HG03442 (cell line): ENCODE measurements around the gene CAMLG.
"Not testable (repeated sequence)": the region's sequence is repeated elsewhere in the genome, so short reads cannot be mapped to it uniquely, and the experiment has no call there.

Experiments
- ATAC-seq: cut with Tn5 transposase; IDR thresholded peaks from one replicate; pipeline ENCODE4 v1.9.1; 2021; ENCODE audit warnings: mild to moderate bottlenecking, moderate library complexity; ENCODE audit not compliant: unreplicated experiment

CAMLG gene

GRCh38 chr5:134738133-134738962 lies at the start of gene CAMLG:
Gene CAMLG, plus strand, starts transcription at chr5:134738548. Its CDS starts 73 bp downstream, at chr5:134738621.
- peak; percentile 93 for ATAC-seq

GRCh38 chr5:134690144-134690543 lies 48.2 kb upstream of the CAMLG start:
- ATAC-seq = not testable (repeated sequence)

GRCh38 chr5:134692722-134693121 lies 45.6 kb upstream of the CAMLG start:
- ATAC-seq = no peak

GRCh38 chr5:134708301-134708700 lies 30.0 kb upstream of the CAMLG start:
- ATAC-seq = no peak

- no peak for ATAC-seq
Observed at GRCh38 chr5:134714120-134714519, 24.2 kb upstream of the CAMLG start.

- no peak for ATAC-seq
Observed at GRCh38 chr5:134714541-134714940, 23.8 kb upstream of the CAMLG start.

- not testable (repeated sequence) for ATAC-seq
Observed at GRCh38 chr5:134715466-134715865, 22.9 kb upstream of the CAMLG start.

GRCh38 chr5:134724872-134725271 lies 13.5 kb upstream of the CAMLG start:
- no peak for ATAC-seq

GRCh38 chr5:134732819-134733218 lies 5.5 kb upstream of the CAMLG start:
- no peak for ATAC-seq

GRCh38 chr5:134735243-134735642 lies 3.1 kb upstream of the CAMLG start:
- no peak for ATAC-seq

GRCh38 chr5:134736173-134736812 lies 2.1 kb upstream of the CAMLG start:
- ATAC-seq = no peak

- ATAC-seq = peak; percentile 26
Observed at GRCh38 chr5:134738963-134739661, 764 bp downstream of the CAMLG start.

GRCh38 chr5:134741052-134741451 lies 2.7 kb downstream of the CAMLG start:
- ATAC-seq = no peak

- ATAC-seq = no peak
Observed at GRCh38 chr5:134742134-134742533, 3.8 kb downstream of the CAMLG start.

- ATAC-seq = no peak
Observed at GRCh38 chr5:134749415-134749814, 11.1 kb downstream of the CAMLG start.

- no peak for ATAC-seq
Observed at GRCh38 chr5:134758176-134758503, 19.8 kb downstream of the CAMLG start.

- peak; percentile 97 for ATAC-seq
Observed at GRCh38 chr5:134758504-134759341, 20.4 kb downstream of the CAMLG start, which contains the start of gene DDX46. Gene DDX46, plus strand, starts transcription at chr5:134758779. Its CDS starts 160 bp downstream, at chr5:134758939.

- ATAC-seq = not testable (repeated sequence)
Observed at GRCh38 chr5:134767528-134768291, 29.4 kb downstream of the CAMLG start.

- no peak for ATAC-seq
Observed at GRCh38 chr5:134769206-134769605, 30.9 kb downstream of the CAMLG start.
